DND-41 (cell line): ENCODE measurements around the gene PDE4D.

ENCODE experiments used
- ATAC-seq: fragments of 200-7000 bp; cut with Tn5 transposase; 3 replicates; pipeline ENCODE4 v1.9.1; 2021; ENCODE audit warnings: low read depth; ENCODE audit not compliant: insufficient read depth
- DNase-seq: peaks from one replicate; pipeline ENCODE4 v3.0.0-alpha.2; 2020
- H2AFZ ChIP-seq: 2 replicates; pipeline ENCODE4 v1.6.0; 2012; ENCODE audit warnings: low read depth, low read length
- H3K27ac ChIP-seq: 2 replicates; pipeline ENCODE4 v1.5.1; 2012; ENCODE audit warnings: low read length, inconsistent platforms
- H3K27me3 ChIP-seq: fragments of 200-600 bp; sonication (generic); 2 replicates; pipeline ENCODE4 v1.6.0; 2012; ENCODE audit warnings: low read length, mild to moderate bottlenecking, inconsistent platforms; ENCODE audit not compliant: insufficient read depth, poor library complexity
- H3K36me3 ChIP-seq: 2 replicates; pipeline ENCODE4 v1.5.1; 2012; ENCODE audit warnings: low read length, inconsistent platforms; ENCODE audit not compliant: insufficient read depth
- H3K4me1 ChIP-seq: 2 replicates; pipeline ENCODE4 v1.5.1; 2012; ENCODE audit warnings: mild to moderate bottlenecking, low read length; ENCODE audit not compliant: insufficient read depth
- H3K4me2 ChIP-seq: 2 replicates; pipeline ENCODE4 v1.6.0; 2012; ENCODE audit warnings: mild to moderate bottlenecking, moderate library complexity, low read length, inconsistent platforms; ENCODE audit not compliant: insufficient read depth
- H3K4me3 ChIP-seq, 2 experiments: fragments of 200-600 bp in 1 of 2; shearing (Covaris generic) in 1 of 2; 2 replicates each; pipeline ENCODE4 v1.5.1; 2012 to 2016; ENCODE audit warnings: inconsistent platforms in 2 of 2, low read length in 2 of 2, mild to moderate bottlenecking in 2 of 2, low read depth in 1 of 2, moderate library complexity in 1 of 2
- H3K79me2 ChIP-seq: 2 replicates; pipeline ENCODE4 v1.6.0; 2012; ENCODE audit warnings: low read length, inconsistent platforms; ENCODE audit not compliant: insufficient read depth
- H3K9ac ChIP-seq: 2 replicates; pipeline ENCODE4 v1.6.0; 2012; ENCODE audit warnings: low read depth, mild to moderate bottlenecking, inconsistent platforms, low read length, moderate library complexity
- H3K9me3 ChIP-seq: 2 replicates; pipeline ENCODE4 v1.5.1; 2012; ENCODE audit warnings: low read length, moderate library complexity, mild to moderate bottlenecking, inconsistent platforms; ENCODE audit not compliant: insufficient read depth, severe bottlenecking
- H4K20me1 ChIP-seq: 2 replicates; pipeline ENCODE4 v1.6.0; 2012; ENCODE audit warnings: low read length; ENCODE audit not compliant: insufficient read depth
- CTCF ChIP-seq: IDR thresholded peaks from 2 replicates; pipeline ENCODE4 v1.5.1; 2012; ENCODE audit warnings: borderline replicate concordance, low read length, moderate library complexity, mild to moderate bottlenecking; ENCODE audit not compliant: poor library complexity, severe bottlenecking; ENCODE audit errors: extremely low read depth
- EZH2 ChIP-seq: IDR thresholded peaks from 3 replicates; pipeline ENCODE4 v1.6.1; 2012; ENCODE audit warnings: borderline replicate concordance, low read depth, mild to moderate bottlenecking, moderate library complexity, low read length, inconsistent platforms; ENCODE audit not compliant: severe bottlenecking

The PDE4D gene

GRCh38 chr5:59661311-59661710 is 232.2 kb downstream of the PDE4D start:
- no peak for ATAC-seq
- no peak overlapping the region for H3K4me2 ChIP-seq

GRCh38 chr5:59660737-59661136 is 232.8 kb downstream of the PDE4D start:
- no peak for TF ChIP-seq EZH2
- TF ChIP-seq CTCF = no peak
- H3K9me3 ChIP-seq = no peaks in the 10 kb centered on the region
- H3K4me2 ChIP-seq = no peak overlapping the region
- no peaks in the 10 kb centered on the region for H3K4me1 ChIP-seq
- H3K27me3 ChIP-seq = no peaks in the 10 kb centered on the region
- H3K9ac ChIP-seq = no peak overlapping the region
- H3K27ac ChIP-seq = no peak overlapping the region
- no peak overlapping the region for H3K4me3 ChIP-seq
- H3K36me3 ChIP-seq = no peaks in the 10 kb centered on the region
- H2AFZ ChIP-seq = no peak overlapping the region
- H4K20me1 ChIP-seq = no peaks in the 10 kb centered on the region
- H3K79me2 ChIP-seq = no peaks in the 10 kb centered on the region
- ATAC-seq (no peak), DNase-seq (no peak)

More at GRCh38 chr5:59661311-59661710, 232.2 kb downstream of the PDE4D start:
- Histone ChIP-seq H4K20me1 (no peaks in the 10 kb centered on the region), H3K27me3 (no peaks in the 10 kb centered on the region), H3K9ac (no peak overlapping the region), H3K4me3 (no peak overlapping the region), H3K36me3 (no peaks in the 10 kb centered on the region), H3K27ac (no peak overlapping the region), H3K9me3 (no peaks in the 10 kb centered on the region), H2AFZ (no peak overlapping the region), H3K4me1 (no peaks in the 10 kb centered on the region), H3K79me2 (no peaks in the 10 kb centered on the region)
- TF ChIP-seq CTCF (no peak), EZH2 (no peak)
- no peak for DNase-seq

- ATAC-seq = peak; percentile 72
- no peaks in the 10 kb centered on the region for H3K36me3 ChIP-seq
- no peaks in the 10 kb centered on the region for H3K4me1 ChIP-seq
- no peaks in the 10 kb centered on the region for H3K9me3 ChIP-seq
- no peaks in the 10 kb centered on the region for H4K20me1 ChIP-seq
- no peak overlapping the region for H3K9ac ChIP-seq
- H3K4me2 ChIP-seq = no peak overlapping the region
- H3K27me3 ChIP-seq = no peaks in the 10 kb centered on the region
- H2AFZ ChIP-seq = no peak overlapping the region
- H3K79me2 ChIP-seq = no peaks in the 10 kb centered on the region
- DNase-seq = no peak
- no peak overlapping the region for H3K4me3 ChIP-seq
- no peak overlapping the region for H3K27ac ChIP-seq
- TF ChIP-seq CTCF (no peak), EZH2 (no peak)
Measured at GRCh38 chr5:59656351-59657254, 236.9 kb downstream of the PDE4D start.
